Amniotic stem cell (primary cell): ENCODE results near the gene SEMA3G.

Experiments used
- DNase-seq: peaks from one replicate; lab custom pipeline; 2025; lab: John Stamatoyannopoulos, UW

SEMA3G gene

GRCh38 chr3:52415800-52416199, 29.1 kb downstream of the SEMA3G start:
- DNase-seq = no peak

- no peak for DNase-seq
Observed at GRCh38 chr3:52408466-52408865, 36.4 kb downstream of the SEMA3G start.

GRCh38 chr3:52407779-52408178, 37.1 kb downstream of the SEMA3G start:
- no peak for DNase-seq

- DNase-seq = no peak
Observed at GRCh38 chr3:52406791-52407510, 38.0 kb downstream of the SEMA3G start.

GRCh38 chr3:52406231-52406661, 38.7 kb downstream of the SEMA3G start:
- DNase-seq = no peak

GRCh38 chr3:52405601-52406110, 39.2 kb downstream of the SEMA3G start:
- no peak for DNase-seq

GRCh38 chr3:52405066-52405465, 39.8 kb downstream of the SEMA3G start:
- no peak for DNase-seq

- no peak for DNase-seq
Observed at GRCh38 chr3:52404391-52404790, 40.5 kb downstream of the SEMA3G start.

- no peak for DNase-seq
Observed at GRCh38 chr3:52403955-52404354, 40.9 kb downstream of the SEMA3G start.

- no peak for DNase-seq
Observed at GRCh38 chr3:52403271-52403841, 41.5 kb downstream of the SEMA3G start.

GRCh38 chr3:52402706-52403270, 42.1 kb downstream of the SEMA3G start:
- DNase-seq = no peak

- no peak for DNase-seq
Observed at GRCh38 chr3:52402101-52402521, 42.8 kb downstream of the SEMA3G start.

- DNase-seq = no peak
Observed at GRCh38 chr3:52401551-52401950, 43.4 kb downstream of the SEMA3G start.

GRCh38 chr3:52401021-52401420, 43.9 kb downstream of the SEMA3G start:
- no peak for DNase-seq

- no peak for DNase-seq
Observed at GRCh38 chr3:52400275-52400793, 44.6 kb downstream of the SEMA3G start.

- DNase-seq = no peak
Observed at GRCh38 chr3:52399593-52399992, 45.3 kb downstream of the SEMA3G start.

GRCh38 chr3:52399131-52399530, 45.8 kb downstream of the SEMA3G start:
- no peak for DNase-seq

- no peak for DNase-seq
Observed at GRCh38 chr3:52398670-52399081, 46.2 kb downstream of the SEMA3G start.

GRCh38 chr3:52397676-52398399, 47.1 kb downstream of the SEMA3G start:
- no peak for DNase-seq

- no peak for DNase-seq
Observed at GRCh38 chr3:52396907-52397591, 47.9 kb downstream of the SEMA3G start.

- DNase-seq = no peak
Observed at GRCh38 chr3:52396011-52396906, 48.6 kb downstream of the SEMA3G start.
